ENCODE results near the gene ZNF319.

DNA sequence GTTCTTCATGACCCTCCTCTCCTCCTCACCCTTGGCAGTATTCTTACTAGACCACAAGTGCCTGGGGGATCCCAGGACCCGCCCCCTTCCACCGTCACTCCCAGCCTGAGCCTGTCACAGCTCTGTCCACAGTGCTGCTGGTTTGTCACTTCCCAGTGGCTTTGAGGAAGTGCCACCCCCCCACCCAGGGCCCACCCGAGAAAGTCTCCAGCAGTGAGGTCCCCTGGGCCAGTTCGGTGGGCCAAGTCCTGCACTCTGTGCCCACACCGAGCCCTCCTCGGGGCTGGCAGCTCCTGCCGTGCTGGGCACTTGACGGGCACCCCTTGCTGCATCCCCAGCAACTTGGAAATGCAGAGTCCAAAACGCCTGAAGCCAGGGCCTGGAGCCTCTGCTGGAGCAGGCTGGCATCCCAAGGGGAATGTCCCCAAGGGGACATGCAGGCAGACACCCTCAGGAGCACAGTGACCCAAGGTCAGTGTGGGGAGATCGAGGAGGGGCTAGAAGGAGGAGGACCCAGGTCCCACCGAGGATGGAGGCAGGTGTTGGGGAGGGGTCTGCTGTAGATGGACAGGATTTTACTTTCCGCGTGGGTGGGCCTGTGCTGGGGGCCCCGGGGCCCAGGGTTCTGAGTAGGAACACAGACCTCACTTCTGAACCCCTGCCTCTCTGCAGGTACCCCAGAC is 40.6 kb upstream of the ZNF319 start:
- TF ChIP-seq, protein P1, sequence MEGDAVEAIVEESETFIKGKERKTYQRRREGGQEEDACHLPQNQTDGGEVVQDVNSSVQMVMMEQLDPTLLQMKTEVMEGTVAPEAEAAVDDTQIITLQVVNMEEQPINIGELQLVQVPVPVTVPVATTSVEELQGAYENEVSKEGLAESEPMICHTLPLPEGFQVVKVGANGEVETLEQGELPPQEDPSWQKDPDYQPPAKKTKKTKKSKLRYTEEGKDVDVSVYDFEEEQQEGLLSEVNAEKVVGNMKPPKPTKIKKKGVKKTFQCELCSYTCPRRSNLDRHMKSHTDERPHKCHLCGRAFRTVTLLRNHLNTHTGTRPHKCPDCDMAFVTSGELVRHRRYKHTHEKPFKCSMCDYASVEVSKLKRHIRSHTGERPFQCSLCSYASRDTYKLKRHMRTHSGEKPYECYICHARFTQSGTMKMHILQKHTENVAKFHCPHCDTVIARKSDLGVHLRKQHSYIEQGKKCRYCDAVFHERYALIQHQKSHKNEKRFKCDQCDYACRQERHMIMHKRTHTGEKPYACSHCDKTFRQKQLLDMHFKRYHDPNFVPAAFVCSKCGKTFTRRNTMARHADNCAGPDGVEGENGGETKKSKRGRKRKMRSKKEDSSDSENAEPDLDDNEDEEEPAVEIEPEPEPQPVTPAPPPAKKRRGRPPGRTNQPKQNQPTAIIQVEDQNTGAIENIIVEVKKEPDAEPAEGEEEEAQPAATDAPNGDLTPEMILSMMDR (optimal IDR thresholded peaks at IDR 0.05 in 1 of 3, IDR thresholded peaks at IDR 0.05 in 1 of 3, conservative IDR thresholded peaks at IDR 0.05 in 1 of 3; ENCODE audit: extremely low read depth in 1 of 3, insufficient read depth in 2 of 3, low read length in 3 of 3): no peak
- no peak for TF ChIP-seq EZH2 (IDR thresholded peaks at IDR 0.05; ENCODE audit: low read length)

Data from keratinocyte (primary cell).